ENCODE measurements around the gene C16orf78. TPM values are rescaled to one million over a fixed set of nuclear protein-coding genes. Genes with fewer than 3 reads are reported as not detected.

C16orf78 gene
- total RNA-seq, 4 donors from 2014 or later, result not detected

DNA sequence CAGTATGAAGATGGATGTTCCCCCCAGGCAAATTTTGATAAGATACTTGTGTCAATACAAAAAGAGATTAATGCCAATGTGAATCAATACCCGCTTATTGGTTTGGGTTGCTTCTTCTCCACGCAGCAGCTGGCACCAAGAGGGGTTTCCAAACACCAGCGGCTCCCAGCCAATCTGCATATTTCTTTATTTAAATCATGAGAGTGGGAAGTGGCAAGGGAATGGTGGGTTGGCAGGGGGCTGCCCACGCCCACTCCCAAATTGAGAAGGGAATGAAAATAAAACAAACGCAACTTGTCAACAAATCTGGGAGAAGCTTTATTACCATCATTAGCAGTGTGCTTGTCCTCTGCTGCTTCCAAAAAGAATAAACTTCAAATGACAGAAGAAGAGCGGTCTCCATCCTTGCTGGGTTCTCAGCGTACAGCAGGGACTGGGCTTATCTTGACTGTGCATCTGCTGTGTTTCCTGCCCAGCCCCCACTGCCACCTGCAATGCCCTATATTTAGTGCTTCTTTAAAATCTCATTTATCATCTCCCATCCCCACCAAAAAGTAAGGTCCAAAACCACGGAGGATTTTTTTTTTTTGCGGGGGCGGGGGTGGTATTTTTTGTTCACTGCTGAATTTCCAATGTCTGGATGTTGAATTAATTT lies 34.9 kb upstream of the C16orf78 start:
- TF ChIP-seq EP300 (IDR thresholded peaks at IDR 0.05), result no peak
- TF ChIP-seq, protein P1, sequence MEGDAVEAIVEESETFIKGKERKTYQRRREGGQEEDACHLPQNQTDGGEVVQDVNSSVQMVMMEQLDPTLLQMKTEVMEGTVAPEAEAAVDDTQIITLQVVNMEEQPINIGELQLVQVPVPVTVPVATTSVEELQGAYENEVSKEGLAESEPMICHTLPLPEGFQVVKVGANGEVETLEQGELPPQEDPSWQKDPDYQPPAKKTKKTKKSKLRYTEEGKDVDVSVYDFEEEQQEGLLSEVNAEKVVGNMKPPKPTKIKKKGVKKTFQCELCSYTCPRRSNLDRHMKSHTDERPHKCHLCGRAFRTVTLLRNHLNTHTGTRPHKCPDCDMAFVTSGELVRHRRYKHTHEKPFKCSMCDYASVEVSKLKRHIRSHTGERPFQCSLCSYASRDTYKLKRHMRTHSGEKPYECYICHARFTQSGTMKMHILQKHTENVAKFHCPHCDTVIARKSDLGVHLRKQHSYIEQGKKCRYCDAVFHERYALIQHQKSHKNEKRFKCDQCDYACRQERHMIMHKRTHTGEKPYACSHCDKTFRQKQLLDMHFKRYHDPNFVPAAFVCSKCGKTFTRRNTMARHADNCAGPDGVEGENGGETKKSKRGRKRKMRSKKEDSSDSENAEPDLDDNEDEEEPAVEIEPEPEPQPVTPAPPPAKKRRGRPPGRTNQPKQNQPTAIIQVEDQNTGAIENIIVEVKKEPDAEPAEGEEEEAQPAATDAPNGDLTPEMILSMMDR (IDR thresholded peaks at IDR 0.05), result no peak
- no peak for TF ChIP-seq POLR2A (IDR thresholded peaks at IDR 0.05)
- peaks cover 0 to 9% of the 10 kb centered on the region in 2 donors for H3K27me3 ChIP-seq
- no peaks in the 10 kb centered on the region for H3K9me3 ChIP-seq
- no peaks in the 10 kb centered on the region for H3K4me1 ChIP-seq
- H3K36me3 ChIP-seq, result no peaks in the 10 kb centered on the region
- H3K27ac ChIP-seq, result no peak overlapping the region
- WGBS, 2 donors, result 60 to 64% methylated on average over 10 of the region's 10 CpGs
- H3K4me3 ChIP-seq, result no peak overlapping the region
- DNase-seq (ENCODE audit: low spot score in 2 of 2), result no peak

DNA sequence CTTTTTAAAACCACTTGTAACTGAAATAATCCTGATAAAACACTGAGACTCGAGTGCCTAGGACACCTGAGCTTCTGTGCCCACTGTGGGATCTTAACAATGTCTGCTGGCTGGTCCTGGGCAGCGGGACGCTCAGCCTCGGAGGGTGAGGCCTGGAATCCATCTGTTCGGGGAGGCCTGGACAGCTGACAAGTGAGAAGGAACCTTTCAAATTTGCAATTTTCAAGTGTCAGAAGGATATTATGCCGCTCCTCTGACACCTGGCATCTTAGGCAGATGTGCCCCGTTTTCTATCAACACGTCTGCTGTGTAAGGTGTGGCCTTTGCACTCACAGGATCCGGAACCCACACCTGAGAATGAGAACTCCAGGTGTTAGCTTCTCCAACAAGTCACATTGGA lies 33.1 kb upstream of the C16orf78 start:
- TF ChIP-seq EP300 (IDR thresholded peaks at IDR 0.05), result no peak
- TF ChIP-seq, protein P1 (IDR thresholded peaks at IDR 0.05), result no peak
- TF ChIP-seq POLR2A (IDR thresholded peaks at IDR 0.05), result no peak
- no peak for DNase-seq (ENCODE audit: low spot score in 2 of 2)

DNA sequence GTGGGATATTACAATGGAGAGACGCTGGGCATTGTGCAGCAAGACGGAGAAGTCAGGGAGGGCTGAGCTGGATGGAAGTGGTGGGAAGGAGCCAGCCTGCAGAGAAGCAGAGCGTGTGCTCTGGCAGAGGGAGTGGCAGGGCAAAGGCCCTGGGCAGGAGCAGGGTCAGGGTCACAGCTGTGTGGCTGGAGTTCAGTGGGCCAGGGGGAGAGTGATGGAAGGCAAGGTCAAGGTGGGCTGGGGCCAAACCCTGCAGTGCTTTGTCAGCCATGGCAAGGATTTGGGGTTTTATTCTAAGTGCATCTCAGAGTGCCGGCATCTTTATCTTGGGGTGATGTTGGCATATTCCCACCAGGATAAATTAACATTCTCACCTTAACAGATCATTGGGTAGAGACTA lies 31.9 kb upstream of the C16orf78 start:
- H3K4me1 ChIP-seq, result no peaks in the 10 kb centered on the region
- WGBS, 2 donors, result 69% methylated on average over 4 of the region's 4 CpGs
- H3K9me3 ChIP-seq, result no peaks in the 10 kb centered on the region
- DNase-seq (ENCODE audit: low spot score in 2 of 2), result no peak
- H3K36me3 ChIP-seq, result no peaks in the 10 kb centered on the region
- TF ChIP-seq, protein P1 (IDR thresholded peaks at IDR 0.05), result no peak
- TF ChIP-seq POLR2A (IDR thresholded peaks at IDR 0.05), result no peak
- no peak for TF ChIP-seq EP300 (IDR thresholded peaks at IDR 0.05)
- peaks cover 0 to 9% of the 10 kb centered on the region in 2 donors for H3K27me3 ChIP-seq
- no peak overlapping the region for H3K4me3 ChIP-seq
- H3K27ac ChIP-seq, result no peak overlapping the region

More for the DNA sequence above, 33.1 kb upstream of the C16orf78 start:
- Histone ChIP-seq H3K36me3 (no peaks in the 10 kb centered on the region), H3K4me1 (no peaks in the 10 kb centered on the region), H3K27ac (no peak overlapping the region), H3K4me3 (no peak overlapping the region), H3K9me3 (no peaks in the 10 kb centered on the region), H3K27me3 (peaks cover 0 to 9% of the 10 kb centered on the region in 2 donors)
- 74 to 80% methylated on average over 9 of the region's 9 CpGs for WGBS, 2 donors

DNA sequence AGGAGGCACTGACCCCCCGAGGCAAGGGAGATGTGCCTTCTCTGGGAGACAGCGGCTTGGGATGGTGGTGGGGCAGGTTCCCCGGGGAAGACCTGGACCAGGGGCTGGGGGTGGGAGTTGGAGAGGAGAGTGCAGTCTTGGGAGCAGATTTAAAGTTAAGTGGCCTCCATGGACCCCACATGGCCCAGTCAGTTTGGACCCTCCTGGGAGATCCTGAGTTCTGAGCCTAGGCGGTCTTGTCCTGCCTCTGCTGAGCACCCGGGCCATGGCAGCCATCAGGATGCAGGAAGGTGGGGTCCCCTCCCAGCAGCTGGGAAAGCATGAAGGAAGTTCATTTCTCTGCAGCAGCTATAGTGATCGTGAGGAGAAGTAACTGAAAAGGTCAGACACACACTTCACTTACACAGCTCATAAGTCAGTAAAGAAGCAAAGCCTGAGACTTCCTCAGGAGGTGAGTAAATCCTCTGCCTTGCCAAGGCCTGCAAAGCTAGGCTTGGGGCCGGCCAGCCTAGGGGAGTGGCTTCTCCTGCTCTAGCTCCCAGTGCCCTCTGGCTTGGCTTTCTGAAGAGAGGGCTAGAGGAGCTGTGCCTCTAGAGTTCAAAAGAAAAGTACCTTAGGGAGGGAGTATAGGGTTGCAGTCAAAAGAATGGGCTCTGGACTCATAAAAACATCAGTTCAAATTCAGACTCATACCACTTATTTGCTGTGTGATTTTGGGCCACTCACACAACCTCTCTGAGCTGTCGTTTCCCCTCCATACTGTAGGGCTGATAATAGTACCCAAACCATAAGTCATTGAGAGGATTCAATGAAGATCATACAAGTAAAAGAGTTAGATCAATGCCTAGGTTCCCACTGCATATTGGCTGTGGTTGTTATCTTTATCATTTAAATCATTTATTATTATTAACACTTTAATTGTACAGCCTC lies 31.0 kb upstream of the C16orf78 start:
- TF ChIP-seq, protein P1 (IDR thresholded peaks at IDR 0.05), result no peak
- no peak for TF ChIP-seq EP300 (IDR thresholded peaks at IDR 0.05)
- no peak for TF ChIP-seq POLR2A (IDR thresholded peaks at IDR 0.05)
- DNase-seq (ENCODE audit: low spot score in 2 of 2), result no peak
- Histone ChIP-seq H3K27me3 (peaks cover 0 to 9% of the 10 kb centered on the region in 2 donors), H3K9me3 (no peaks in the 10 kb centered on the region), H3K4me1 (no peaks in the 10 kb centered on the region), H3K36me3 (no peaks in the 10 kb centered on the region), H3K4me3 (no peak overlapping the region), H3K27ac (no peak overlapping the region)
- WGBS, 2 donors, result 55 to 58% methylated on average over 8 of the region's 8 CpGs

DNA sequence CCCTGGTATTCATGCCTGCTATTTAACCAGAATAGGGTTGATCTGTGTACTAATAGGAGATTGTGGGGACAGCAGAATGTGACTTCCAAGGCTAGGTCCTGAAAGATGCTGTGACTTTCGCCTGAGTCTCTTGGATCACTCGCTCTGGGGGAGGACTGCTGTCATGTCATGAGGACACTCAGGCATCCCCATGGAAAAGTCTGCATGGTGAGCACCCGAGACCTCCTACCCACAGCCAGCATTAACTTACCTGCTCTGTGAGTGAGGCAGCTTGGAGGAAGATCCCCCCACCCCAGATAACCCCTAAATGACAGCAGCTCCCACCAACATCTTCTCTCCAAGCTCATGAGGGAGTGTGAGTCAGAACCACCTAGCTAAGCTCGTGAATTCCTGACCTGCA lies 30.3 kb upstream of the C16orf78 start:
- no peaks in the 10 kb centered on the region for H3K36me3 ChIP-seq
- peaks cover 0 to 9% of the 10 kb centered on the region in 2 donors for H3K27me3 ChIP-seq
- DNase-seq (ENCODE audit: low spot score in 2 of 2), result no peak
- H3K4me1 ChIP-seq, result no peaks in the 10 kb centered on the region
- no peak overlapping the region for H3K4me3 ChIP-seq
- 68 to 74% methylated on average over 4 of the region's 4 CpGs for WGBS, 2 donors
- no peak for TF ChIP-seq POLR2A (IDR thresholded peaks at IDR 0.05)
- H3K9me3 ChIP-seq, result no peaks in the 10 kb centered on the region
- no peak overlapping the region for H3K27ac ChIP-seq
